ENCODE results near the gene TTC28. TPM values are rescaled to one million over a fixed set of nuclear protein-coding genes. Genes with fewer than 3 reads are reported as not detected.

The TTC28 gene
- total and polyA plus RNA-seq, 2 donors (not counting 3 experiments of a cell fraction or from before 2014, with no cell fraction given), result 16.5 to 51.1 TPM

DNA sequence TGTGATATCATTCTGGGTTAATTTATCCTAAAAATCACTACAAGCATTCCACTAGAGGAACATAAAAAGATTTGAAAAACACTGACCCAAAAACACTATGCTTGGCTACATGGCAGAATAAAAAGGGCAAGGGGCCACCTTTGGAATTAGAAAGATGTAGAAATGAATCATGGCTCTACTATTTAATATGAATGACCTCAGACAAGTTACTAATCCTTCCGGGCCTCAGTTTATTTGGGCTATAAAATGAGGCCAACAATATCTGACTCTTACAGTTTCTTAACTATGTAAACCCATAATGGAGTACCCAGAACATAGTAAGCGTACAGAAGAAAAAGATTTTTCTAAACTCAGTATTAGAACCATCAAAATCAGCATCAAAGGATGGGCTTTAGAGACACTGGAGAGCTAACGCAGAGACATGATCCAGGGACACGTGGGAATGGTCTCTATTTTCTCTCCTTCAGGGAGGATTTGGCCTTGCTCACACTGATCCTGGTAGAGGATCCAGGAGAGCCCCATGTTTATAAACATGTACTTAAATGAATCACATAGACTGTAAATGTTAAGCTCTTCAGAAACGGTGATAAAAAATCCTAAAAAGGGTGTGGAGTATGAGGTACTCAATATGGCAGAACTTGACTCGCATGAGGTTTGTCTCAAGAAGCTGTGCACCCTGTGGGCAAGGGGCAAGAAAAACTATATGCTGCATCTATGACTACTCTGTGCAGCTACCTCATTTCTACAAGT is 472.2 kb downstream of the TTC28 start:
- DNase-seq (ENCODE audit: low read depth, low spot score) (peak; percentile 50), FAIRE-seq (peak; percentile 64)
- Histone ChIP-seq H3K79me2 (ENCODE audit: control insufficient read depth, insufficient read depth, low read length) (no peaks in the 10 kb centered on the region), H3K27ac (ENCODE audit: insufficient read depth, low read depth, low read length) (no peak overlapping the region), H3K4me3 (replicated peaks in 1 of 3; ENCODE audit: insufficient read depth in 1 of 3, low read depth in 1 of 3, low read length in 3 of 3) (no peak overlapping the region), H4K20me1 (replicated peaks; ENCODE audit: control insufficient read depth, extremely low read depth, insufficient read depth, low read length) (peaks cover 7% of the 10 kb centered on the region), H3K9me1 (replicated peaks; ENCODE audit: control insufficient read depth, extremely low read depth, insufficient read depth, low read length) (no peaks in the 10 kb centered on the region), H3K9ac (replicated peaks; ENCODE audit: extremely low read depth, insufficient read depth, low read length) (no peak overlapping the region), H3K36me3 (ENCODE audit: control insufficient read depth in 2 of 2, extremely low read depth in 1 of 2, insufficient read depth in 2 of 2, low read length in 2 of 2) (no peaks in the 10 kb centered on the region), H3K4me1 (ENCODE audit: control insufficient read depth, extremely low read depth, insufficient read depth, low read length) (peaks cover 32% of the 10 kb centered on the region), H2AFZ (ENCODE audit: low read depth, low read length) (no peak overlapping the region), H3K27me3 (ENCODE audit: control insufficient read depth in 2 of 2, insufficient read depth in 2 of 2, low read length in 2 of 2) (no peaks in the 10 kb centered on the region), H3K4me2 (ENCODE audit: insufficient read depth, low read length) (peak overlapping the region; percentile 71), H3K9me3 (replicated peaks; ENCODE audit: control insufficient read depth, insufficient read depth, low read length) (no peaks in the 10 kb centered on the region)
- no peak for TF ChIP-seq EZH2 (IDR thresholded peaks at IDR 0.05; ENCODE audit: borderline replicate concordance, low read depth, low read length, severe bottlenecking)
- peak; percentile 84 for TF ChIP-seq FOS (IDR thresholded peaks at IDR 0.05; ENCODE audit: borderline replicate concordance, insufficient read depth, low read length)
- peak; percentile 72 for TF ChIP-seq JUN (IDR thresholded peaks at IDR 0.05; ENCODE audit: borderline replicate concordance, insufficient read depth, insufficient read length, low read depth)
- no peak for TF ChIP-seq POLR2A (IDR thresholded peaks at IDR 0.05; ENCODE audit: low read depth, low read length)
- no peak for TF ChIP-seq POLR2AphosphoS5 (IDR thresholded peaks at IDR 0.05; ENCODE audit: insufficient read depth, low read depth, low read length)
- TF ChIP-seq GATA2 (IDR thresholded peaks at IDR 0.05; ENCODE audit: insufficient read depth, insufficient read length, low read depth, low read length), result no peak
- TF ChIP-seq MYC (IDR thresholded peaks at IDR 0.05; ENCODE audit: low read depth, low read length), result no peak
- dilution Hi-C loops (cut with MboI; ENCODE audit: extremely low pct_ligation_motif_present, low sequenced_read_pairs) (no loop called here), intact Hi-C loops (cut with micrococcal nuclease) (no loop called here)
- ChIA-PET CTCF (interaction anchor here (0.7 kb wide), 1 partner anchor 46 kb away, joined by 3 read pairs; no protein-coding TSS in a partner anchor), POLR2A (no interaction called here)
- BruUV-seq (replicated peaks), result TSS peak; percentile 36

GRCh38 chr22:28205926-28206325 is 473.7 kb downstream of the TTC28 start:
- peaks cover 32% of the 10 kb centered on the region for H3K4me1 ChIP-seq (ENCODE audit: control insufficient read depth, extremely low read depth, insufficient read depth, low read length)
- no peak overlapping the region for H2AFZ ChIP-seq (ENCODE audit: low read depth, low read length)
- FAIRE-seq (no peak), DNase-seq (ENCODE audit: low read depth, low spot score) (no peak)
- no peaks in the 10 kb centered on the region for H3K9me3 ChIP-seq (replicated peaks; ENCODE audit: control insufficient read depth, insufficient read depth, low read length)
- no peaks in the 10 kb centered on the region for H3K9me1 ChIP-seq (replicated peaks; ENCODE audit: control insufficient read depth, extremely low read depth, insufficient read depth, low read length)
- H4K20me1 ChIP-seq (replicated peaks; ENCODE audit: control insufficient read depth, extremely low read depth, insufficient read depth, low read length), result peaks cover 7% of the 10 kb centered on the region
- no peak for TF ChIP-seq FOS (IDR thresholded peaks at IDR 0.05; ENCODE audit: borderline replicate concordance, insufficient read depth, low read length)
- no peak for TF ChIP-seq CTCF (IDR thresholded peaks at IDR 0.05; ENCODE audit: extremely low read depth in 1 of 2, insufficient read depth in 1 of 2, low read depth in 1 of 2, low read length in 2 of 2)
- TF ChIP-seq GATA2 (IDR thresholded peaks at IDR 0.05; ENCODE audit: insufficient read depth, insufficient read length, low read depth, low read length), result no peak
- TF ChIP-seq MYC (IDR thresholded peaks at IDR 0.05; ENCODE audit: low read depth, low read length), result no peak
- no peak for TF ChIP-seq MAX (IDR thresholded peaks at IDR 0.05; ENCODE audit: insufficient read depth, insufficient read length)
- TF ChIP-seq POLR2AphosphoS5 (IDR thresholded peaks at IDR 0.05; ENCODE audit: insufficient read depth, low read depth, low read length), result no peak
- no peak for TF ChIP-seq POLR2A (IDR thresholded peaks at IDR 0.05; ENCODE audit: low read depth, low read length)
- no peak for TF ChIP-seq EZH2 (IDR thresholded peaks at IDR 0.05; ENCODE audit: borderline replicate concordance, low read depth, low read length, severe bottlenecking)
- TF ChIP-seq JUN (IDR thresholded peaks at IDR 0.05; ENCODE audit: borderline replicate concordance, insufficient read depth, insufficient read length, low read depth), result no peak
- POLR2A ChIA-PET, result no interaction called here
- no peak overlapping the region for H3K27ac ChIP-seq (ENCODE audit: insufficient read depth, low read depth, low read length)
- CTCF ChIA-PET, result no interaction called here
- H3K9ac ChIP-seq (replicated peaks; ENCODE audit: extremely low read depth, insufficient read depth, low read length), result no peak overlapping the region
- no peaks in the 10 kb centered on the region for H3K27me3 ChIP-seq (ENCODE audit: control insufficient read depth in 2 of 2, insufficient read depth in 2 of 2, low read length in 2 of 2)
- dilution Hi-C loops (cut with MboI; ENCODE audit: extremely low pct_ligation_motif_present, low sequenced_read_pairs), result no loop called here
- no peaks in the 10 kb centered on the region for H3K79me2 ChIP-seq (ENCODE audit: control insufficient read depth, insufficient read depth, low read length)
- intact Hi-C loops (cut with micrococcal nuclease), result no loop called here
- BruUV-seq (replicated peaks), result no TSS peak
- no peak overlapping the region for H3K4me2 ChIP-seq (ENCODE audit: insufficient read depth, low read length)
- H3K36me3 ChIP-seq (ENCODE audit: control insufficient read depth in 2 of 2, extremely low read depth in 1 of 2, insufficient read depth in 2 of 2, low read length in 2 of 2), result no peaks in the 10 kb centered on the region
- H3K4me3 ChIP-seq (replicated peaks in 1 of 3; ENCODE audit: insufficient read depth in 1 of 3, low read depth in 1 of 3, low read length in 3 of 3), result no peak overlapping the region

Measured in endothelial cell of umbilical vein (primary cell).